Measurements from ENCODE around the gene BCAS4. TPM values are rescaled to one million over a fixed set of nuclear protein-coding genes. Genes with fewer than 3 reads are reported as not detected.

Gene BCAS4
- total RNA-seq, 3 donors from 2014 or later: 6.6 to 22.2 (median 10.5) TPM

DNA sequence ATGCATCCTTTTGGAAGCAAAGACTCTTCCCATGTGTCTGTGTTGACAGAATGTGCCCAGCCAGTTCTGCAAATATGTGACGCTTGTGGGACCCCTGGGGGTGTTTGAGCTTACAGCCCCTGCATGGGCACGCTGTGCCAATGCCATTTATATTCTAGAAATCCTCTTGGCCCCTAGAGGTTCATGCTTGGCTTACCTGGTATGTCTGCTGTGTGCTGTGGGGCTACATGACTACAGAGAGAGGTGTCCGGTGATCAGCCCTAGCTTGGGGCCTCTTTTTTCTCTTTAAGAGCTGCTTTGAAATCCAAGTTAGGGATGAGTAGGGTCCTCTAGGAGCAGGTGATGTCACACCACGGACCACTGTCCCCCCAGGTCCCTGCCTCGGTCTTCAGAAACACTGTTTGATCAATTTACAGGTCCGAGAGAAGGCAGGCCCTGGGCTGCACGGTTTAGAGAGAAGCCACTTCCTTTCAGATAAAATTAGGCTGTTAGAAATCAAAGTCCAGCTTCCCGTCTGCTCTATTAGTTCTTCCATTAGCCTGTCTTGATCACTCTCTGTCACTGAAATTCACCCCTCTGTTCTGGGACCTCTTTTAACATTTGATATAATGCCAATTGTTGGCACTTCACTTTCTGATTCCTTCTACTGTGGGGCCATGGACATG lies 26.5 kb downstream of the BCAS4 start:
- intact Hi-C loops (cut with DNase I; ENCODE audit: low total_unique reads): no loop called here
- no peak overlapping the region for H3K4me3 ChIP-seq
- H3K27me3 ChIP-seq: no peaks in the 10 kb centered on the region
- H3K36me3 ChIP-seq: no peaks in the 10 kb centered on the region
- no peak overlapping the region for H3K27ac ChIP-seq
- TF ChIP-seq POLR2A (IDR thresholded peaks at IDR 0.05) (no peak), POLR2AphosphoS5 (IDR thresholded peaks at IDR 0.05) (no peak)
- TF ChIP-seq, protein P1, sequence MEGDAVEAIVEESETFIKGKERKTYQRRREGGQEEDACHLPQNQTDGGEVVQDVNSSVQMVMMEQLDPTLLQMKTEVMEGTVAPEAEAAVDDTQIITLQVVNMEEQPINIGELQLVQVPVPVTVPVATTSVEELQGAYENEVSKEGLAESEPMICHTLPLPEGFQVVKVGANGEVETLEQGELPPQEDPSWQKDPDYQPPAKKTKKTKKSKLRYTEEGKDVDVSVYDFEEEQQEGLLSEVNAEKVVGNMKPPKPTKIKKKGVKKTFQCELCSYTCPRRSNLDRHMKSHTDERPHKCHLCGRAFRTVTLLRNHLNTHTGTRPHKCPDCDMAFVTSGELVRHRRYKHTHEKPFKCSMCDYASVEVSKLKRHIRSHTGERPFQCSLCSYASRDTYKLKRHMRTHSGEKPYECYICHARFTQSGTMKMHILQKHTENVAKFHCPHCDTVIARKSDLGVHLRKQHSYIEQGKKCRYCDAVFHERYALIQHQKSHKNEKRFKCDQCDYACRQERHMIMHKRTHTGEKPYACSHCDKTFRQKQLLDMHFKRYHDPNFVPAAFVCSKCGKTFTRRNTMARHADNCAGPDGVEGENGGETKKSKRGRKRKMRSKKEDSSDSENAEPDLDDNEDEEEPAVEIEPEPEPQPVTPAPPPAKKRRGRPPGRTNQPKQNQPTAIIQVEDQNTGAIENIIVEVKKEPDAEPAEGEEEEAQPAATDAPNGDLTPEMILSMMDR (IDR thresholded peaks at IDR 0.05): no peak
- no peaks in the 10 kb centered on the region for H3K9me3 ChIP-seq
- no peak for DNase-seq (ENCODE audit: low spot score in 2 of 2)
- peaks cover 0 to 6% of the 10 kb centered on the region in 2 donors for H3K4me1 ChIP-seq

DNA sequence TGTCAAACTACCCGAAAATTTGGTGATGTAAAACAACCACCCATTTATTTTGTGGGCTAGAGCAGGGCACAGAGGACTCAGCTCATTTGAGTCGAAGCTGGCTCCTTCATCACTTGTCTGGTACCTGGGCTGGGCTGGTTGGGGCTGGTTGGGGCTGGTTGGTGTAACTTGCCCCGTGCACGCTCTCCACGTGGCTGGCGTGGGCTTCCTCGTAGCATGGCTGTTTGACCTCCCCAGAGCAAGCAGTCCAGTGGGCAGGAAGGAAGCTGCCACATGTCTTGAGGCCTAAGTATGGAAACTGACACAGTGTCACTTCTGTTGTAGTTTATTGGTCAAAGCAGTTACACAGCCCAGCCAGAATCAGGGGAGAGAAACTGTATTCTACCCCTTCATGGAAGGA lies 27.1 kb downstream of the BCAS4 start:
- no peaks in the 10 kb centered on the region for H3K27me3 ChIP-seq
- H3K27ac ChIP-seq: no peak overlapping the region
- H3K36me3 ChIP-seq: no peaks in the 10 kb centered on the region
- TF ChIP-seq, protein P1 (IDR thresholded peaks at IDR 0.05): no peak
- no peak for TF ChIP-seq POLR2A (IDR thresholded peaks at IDR 0.05)
- TF ChIP-seq POLR2AphosphoS5 (IDR thresholded peaks at IDR 0.05): no peak
- H3K4me3 ChIP-seq: no peak overlapping the region
- no peaks in the 10 kb centered on the region for H3K9me3 ChIP-seq
- DNase-seq (ENCODE audit: low spot score in 2 of 2): no peak
- intact Hi-C loops (cut with DNase I; ENCODE audit: low total_unique reads): no loop called here
- H3K4me1 ChIP-seq: peaks cover 0 to 6% of the 10 kb centered on the region in 2 donors

DNA sequence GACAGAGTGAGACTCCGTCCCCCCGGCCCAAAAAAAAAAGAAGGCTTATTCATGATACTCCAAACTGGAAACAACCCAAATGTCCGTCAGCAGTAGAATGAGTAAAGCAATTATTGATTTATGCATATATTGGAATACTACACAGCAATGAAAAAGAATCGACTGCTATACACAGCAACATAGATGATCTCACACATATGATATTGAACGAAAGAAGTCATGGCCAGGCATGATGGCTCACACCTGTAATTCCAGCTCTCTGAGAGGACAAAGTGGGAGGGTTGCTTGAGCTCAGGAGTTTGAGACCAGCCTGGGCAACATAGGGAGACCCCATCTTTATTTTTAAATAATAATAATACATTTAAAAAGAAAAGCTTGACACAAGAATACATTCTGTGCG lies 28.5 kb downstream of the BCAS4 start:
- H3K27ac ChIP-seq: peak overlapping the region in 1 of 2 donors; percentile 80
- no peaks in the 10 kb centered on the region for H3K27me3 ChIP-seq
- peaks cover 0 to 6% of the 10 kb centered on the region in 2 donors for H3K4me1 ChIP-seq
- DNase-seq (ENCODE audit: low spot score in 2 of 2): no peak
- no peaks in the 10 kb centered on the region for H3K36me3 ChIP-seq
- H3K9me3 ChIP-seq: no peaks in the 10 kb centered on the region
- TF ChIP-seq, protein P1 (IDR thresholded peaks at IDR 0.05): no peak
- TF ChIP-seq POLR2AphosphoS5 (IDR thresholded peaks at IDR 0.05): no peak
- TF ChIP-seq POLR2A (IDR thresholded peaks at IDR 0.05): no peak
- no peak overlapping the region for H3K4me3 ChIP-seq
- intact Hi-C loops (cut with DNase I; ENCODE audit: low total_unique reads): no loop called here

DNA sequence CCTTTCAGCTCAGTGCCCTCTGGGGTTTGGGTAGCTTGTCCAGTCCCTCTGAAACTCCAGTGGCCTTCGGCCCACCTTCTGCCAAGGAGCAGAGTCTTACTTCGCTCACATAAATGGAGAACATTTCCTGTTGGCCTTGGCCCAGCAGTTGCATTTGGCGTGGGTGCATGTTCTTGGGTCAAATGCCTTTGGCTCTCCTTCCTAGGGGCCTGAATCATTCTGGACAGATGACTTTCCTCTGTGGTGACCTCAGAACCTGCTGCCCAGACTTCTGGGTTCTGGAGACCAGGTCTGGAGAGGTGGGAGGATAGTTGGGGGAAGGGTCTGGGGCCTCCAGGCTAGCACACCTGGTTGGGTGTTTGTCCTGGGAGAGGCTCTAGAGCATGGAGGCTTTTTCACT lies 29.3 kb downstream of the BCAS4 start:
- intact Hi-C loops (cut with DNase I; ENCODE audit: low total_unique reads): no loop called here
- DNase-seq (ENCODE audit: low spot score in 2 of 2): peak; percentile 76 to 79
- H3K27ac ChIP-seq: peak overlapping the region; percentile 72 to 80
- peaks cover 0 to 6% of the 10 kb centered on the region in 2 donors for H3K4me1 ChIP-seq
- no peaks in the 10 kb centered on the region for H3K36me3 ChIP-seq
- no peaks in the 10 kb centered on the region for H3K27me3 ChIP-seq
- no peaks in the 10 kb centered on the region for H3K9me3 ChIP-seq
- TF ChIP-seq POLR2AphosphoS5 (IDR thresholded peaks at IDR 0.05) (peak in 2 of 3 donors; percentile 19 to 34), POLR2A (IDR thresholded peaks at IDR 0.05) (no peak)
- no peak overlapping the region for H3K4me3 ChIP-seq

DNA sequence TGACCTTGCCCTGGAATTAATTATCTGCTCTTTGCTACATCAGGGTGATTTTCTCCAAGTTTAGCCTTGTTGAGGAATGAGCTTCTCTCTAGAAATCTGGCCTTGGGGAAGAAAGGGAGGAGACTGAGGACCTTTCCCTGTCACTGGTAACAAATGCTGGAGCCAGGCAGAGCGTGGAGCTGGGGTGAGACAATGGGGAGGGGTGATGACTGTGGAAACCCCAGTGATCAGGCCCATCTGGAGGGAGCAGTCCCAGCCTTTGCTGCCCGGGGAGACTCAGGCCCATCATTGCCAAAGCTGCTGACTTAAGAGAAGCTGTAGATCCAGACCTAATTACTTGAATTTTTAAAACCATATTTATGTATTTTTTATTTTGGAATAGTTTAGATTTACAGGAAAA lies 31.3 kb downstream of the BCAS4 start:
- H3K27ac ChIP-seq: no peak overlapping the region
- H3K4me1 ChIP-seq: peaks cover 0 to 6% of the 10 kb centered on the region in 2 donors
- no peaks in the 10 kb centered on the region for H3K27me3 ChIP-seq
- intact Hi-C loops (cut with DNase I; ENCODE audit: low total_unique reads): loop anchor here (5.0 kb wide), 1 partner anchor 1146 kb away; no protein-coding TSS in a partner anchor
- H3K36me3 ChIP-seq: no peaks in the 10 kb centered on the region
- no peaks in the 10 kb centered on the region for H3K9me3 ChIP-seq
- TF ChIP-seq, protein P1 (IDR thresholded peaks at IDR 0.05): no peak
- TF ChIP-seq POLR2A (IDR thresholded peaks at IDR 0.05) (no peak), POLR2AphosphoS5 (IDR thresholded peaks at IDR 0.05) (no peak)
- no peak overlapping the region for H3K4me3 ChIP-seq
- no peak for DNase-seq (ENCODE audit: low spot score in 2 of 2)

All from breast epithelium (tissue), 4 donors.